ENCODE measurements around the gene NTM. TPM values are rescaled to one million over a fixed set of nuclear protein-coding genes. Genes with fewer than 3 reads are reported as not detected.

NTM gene
- total RNA-seq, 1 experiment from 2014 or later: not detected

DNA sequence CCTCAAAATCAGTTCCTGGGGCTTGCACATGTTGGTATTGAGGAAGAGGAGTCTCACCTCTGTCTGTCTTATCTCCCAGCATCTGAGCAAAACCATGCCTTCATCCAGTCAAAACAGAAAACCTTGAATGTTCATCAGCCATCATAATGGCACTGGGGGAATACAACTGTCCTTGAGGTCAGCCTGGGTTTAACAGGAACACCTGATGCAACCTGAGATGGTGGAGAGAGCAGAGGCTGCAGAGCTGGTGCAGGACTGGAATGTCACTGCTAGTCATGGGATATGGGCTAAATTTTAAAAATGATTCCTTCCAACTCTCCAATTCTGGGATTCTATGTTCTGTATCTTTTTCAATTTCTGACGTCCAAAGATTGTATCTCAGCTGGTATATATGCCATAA, 931.0 kb downstream of the NTM start:
- H2AFZ ChIP-seq (ENCODE audit: low read depth, low read length, poor library complexity, severe bottlenecking): no peak overlapping the region
- H3K4me3 ChIP-seq (replicated peaks in 1 of 2; ENCODE audit: low read depth in 1 of 2, low read length in 2 of 2): no peak overlapping the region
- H3K9ac ChIP-seq (ENCODE audit: low read length): no peak overlapping the region
- BruUV-seq (replicated peaks): no TSS peak
- H3K79me2 ChIP-seq (ENCODE audit: insufficient read depth, low read length): no peaks in the 10 kb centered on the region
- H3K4me2 ChIP-seq (ENCODE audit: low read length): no peak overlapping the region
- no peak for ATAC-seq
- H4K20me1 ChIP-seq (ENCODE audit: insufficient read depth): no peaks in the 10 kb centered on the region
- intact Hi-C loops (cut with micrococcal nuclease): no loop called here
- POLR2A ChIA-PET: no interaction called here
- CTCF ChIA-PET: no interaction called here
- RAD21 ChIA-PET (ENCODE audit: low non-redundant PET in 1 of 2, low total read pairs in 2 of 2, uncharacterized antibody in 2 of 2, unreplicated experiment in 2 of 2): no interaction called here
- H3K4me1 ChIP-seq (ENCODE audit: control insufficient read depth in 1 of 2, insufficient read depth in 2 of 2, low read length in 2 of 2): no peaks in the 10 kb centered on the region
- no peaks in the 10 kb centered on the region for H3K9me2 ChIP-seq (ENCODE audit: insufficient read depth)
- H3K9me3 ChIP-seq (ENCODE audit: control insufficient read depth in 1 of 2, insufficient read depth in 1 of 2, low read depth in 1 of 2, low read length in 2 of 2): peaks cover 4 to 31% of the 10 kb centered on the region in 2 experiments; a peak in 2 of 4 replicates
- no peak overlapping the region for H3K27ac ChIP-seq (ENCODE audit: low read depth, low read length)
- no peaks in the 10 kb centered on the region for H3K27me3 ChIP-seq (ENCODE audit: insufficient read depth, low read length)
- no peak for TF ChIP-seq ZNF274 (IDR thresholded peaks at IDR 0.05; ENCODE audit: low read depth, low read length)
- no peak for TF ChIP-seq RAD21 (IDR thresholded peaks at IDR 0.05; ENCODE audit: low read depth)
- TF ChIP-seq, protein P1, sequence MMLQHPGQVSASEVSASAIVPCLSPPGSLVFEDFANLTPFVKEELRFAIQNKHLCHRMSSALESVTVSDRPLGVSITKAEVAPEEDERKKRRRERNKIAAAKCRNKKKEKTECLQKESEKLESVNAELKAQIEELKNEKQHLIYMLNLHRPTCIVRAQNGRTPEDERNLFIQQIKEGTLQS (IDR thresholded peaks at IDR 0.05): no peak
- no peak for TF ChIP-seq FOSL1 (IDR thresholded peaks at IDR 0.05; ENCODE audit: low read depth)
- no peak for TF ChIP-seq TCF7L2 (IDR thresholded peaks at IDR 0.05; ENCODE audit: borderline replicate concordance, extremely low read depth, insufficient read depth, insufficient read length)
- TF ChIP-seq ZFX (IDR thresholded peaks at IDR 0.05): no peak
- no peak for TF ChIP-seq EZH2 (IDR thresholded peaks at IDR 0.05)
- TF ChIP-seq ELF1 (IDR thresholded peaks at IDR 0.05; ENCODE audit: borderline replicate concordance, low read depth): no peak
- no peak for TF ChIP-seq POLR2AphosphoS5 (IDR thresholded peaks at IDR 0.05; ENCODE audit: low read depth, low read length)
- no peak for TF ChIP-seq POLR2A (IDR thresholded peaks at IDR 0.05; ENCODE audit: borderline replicate concordance, extremely low read depth, insufficient read depth, insufficient read length)
- TF ChIP-seq SIN3A (IDR thresholded peaks at IDR 0.05; ENCODE audit: low read depth): no peak
- TF ChIP-seq CBX3 (IDR thresholded peaks at IDR 0.05; ENCODE audit: low read depth): no peak
- no peak for DNase-seq (ENCODE audit: low read depth, low spot score)
- no peaks in the 10 kb centered on the region for H3K36me3 ChIP-seq (ENCODE audit: control insufficient read depth in 1 of 2, insufficient read depth in 2 of 2, low read length in 2 of 2)

DNA sequence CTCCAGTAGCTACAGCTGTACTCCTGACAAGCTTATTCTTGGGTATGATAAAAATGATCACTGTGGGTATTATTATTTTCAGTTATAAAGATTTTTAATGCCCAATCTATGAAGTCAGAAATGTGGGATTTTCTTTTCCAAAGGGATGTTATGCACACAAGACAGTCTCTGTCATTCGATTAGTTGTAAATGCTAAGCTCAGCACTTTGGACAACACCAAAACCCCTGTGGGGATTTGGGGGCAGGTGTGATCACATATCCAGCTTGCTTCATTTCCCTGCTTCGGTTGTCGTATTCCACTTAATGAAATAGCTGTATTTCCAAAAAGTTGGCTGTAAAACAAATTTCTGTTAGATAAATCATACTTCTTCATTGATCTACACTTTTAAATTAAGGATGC, 931.5 kb downstream of the NTM start:
- BruUV-seq (replicated peaks): no TSS peak
- DNase-seq (ENCODE audit: low read depth, low spot score): no peak
- H3K4me2 ChIP-seq (ENCODE audit: low read length): no peak overlapping the region
- no peak overlapping the region for H3K27ac ChIP-seq (ENCODE audit: low read depth, low read length)
- no peak for ATAC-seq
- H2AFZ ChIP-seq (ENCODE audit: low read depth, low read length, poor library complexity, severe bottlenecking): no peak overlapping the region
- H3K79me2 ChIP-seq (ENCODE audit: insufficient read depth, low read length): no peaks in the 10 kb centered on the region
- H3K4me3 ChIP-seq (replicated peaks in 1 of 2; ENCODE audit: low read depth in 1 of 2, low read length in 2 of 2): no peak overlapping the region
- no peaks in the 10 kb centered on the region for H3K27me3 ChIP-seq (ENCODE audit: insufficient read depth, low read length)
- TF ChIP-seq CEBPB (IDR thresholded peaks at IDR 0.05; ENCODE audit: low read depth) (no peak), ZBTB33 (IDR thresholded peaks at IDR 0.05; ENCODE audit: extremely low read depth, insufficient replicate concordance, low read length) (no peak), POLR2AphosphoS5 (IDR thresholded peaks at IDR 0.05; ENCODE audit: low read depth, low read length) (no peak), RAD21 (IDR thresholded peaks at IDR 0.05; ENCODE audit: low read depth) (no peak), EZH2phosphoT487 (IDR thresholded peaks at IDR 0.05; ENCODE audit: borderline replicate concordance) (no peak), SIN3A (IDR thresholded peaks at IDR 0.05; ENCODE audit: low read depth) (no peak), SP1 (IDR thresholded peaks at IDR 0.05; ENCODE audit: low read depth) (no peak), FOSL1 (IDR thresholded peaks at IDR 0.05; ENCODE audit: low read depth) (no peak), EZH2 (IDR thresholded peaks at IDR 0.05) (no peak), ELF1 (IDR thresholded peaks at IDR 0.05; ENCODE audit: borderline replicate concordance, low read depth) (no peak), YY1 (IDR thresholded peaks at IDR 0.05; ENCODE audit: extremely low read depth, insufficient replicate concordance, low read depth, low read length) (no peak)
- TF ChIP-seq, protein P2, sequence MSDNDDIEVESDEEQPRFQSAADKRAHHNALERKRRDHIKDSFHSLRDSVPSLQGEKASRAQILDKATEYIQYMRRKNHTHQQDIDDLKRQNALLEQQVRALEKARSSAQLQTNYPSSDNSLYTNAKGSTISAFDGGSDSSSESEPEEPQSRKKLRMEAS (IDR thresholded peaks at IDR 0.05): no peak
- TF ChIP-seq, protein P1 (IDR thresholded peaks at IDR 0.05): no peak
- H3K9me3 ChIP-seq (ENCODE audit: control insufficient read depth in 1 of 2, insufficient read depth in 1 of 2, low read depth in 1 of 2, low read length in 2 of 2): peaks cover 4 to 31% of the 10 kb centered on the region in 2 experiments; a peak in 2 of 4 replicates
- H3K4me1 ChIP-seq (ENCODE audit: control insufficient read depth in 1 of 2, insufficient read depth in 2 of 2, low read length in 2 of 2): no peaks in the 10 kb centered on the region
- H3K36me3 ChIP-seq (ENCODE audit: control insufficient read depth in 1 of 2, insufficient read depth in 2 of 2, low read length in 2 of 2): no peaks in the 10 kb centered on the region
- intact Hi-C loops (cut with micrococcal nuclease): no loop called here
- H4K20me1 ChIP-seq (ENCODE audit: insufficient read depth): no peaks in the 10 kb centered on the region
- no peak overlapping the region for H3K9ac ChIP-seq (ENCODE audit: low read length)
- ChIA-PET RAD21 (ENCODE audit: low non-redundant PET in 1 of 2, low total read pairs in 2 of 2, uncharacterized antibody in 2 of 2, unreplicated experiment in 2 of 2) (no interaction called here), POLR2A (no interaction called here), CTCF (no interaction called here)
- H3K9me2 ChIP-seq (ENCODE audit: insufficient read depth): no peaks in the 10 kb centered on the region

All from HCT116 (cell line).